ENCODE results near the gene TMEM97.

DNA sequence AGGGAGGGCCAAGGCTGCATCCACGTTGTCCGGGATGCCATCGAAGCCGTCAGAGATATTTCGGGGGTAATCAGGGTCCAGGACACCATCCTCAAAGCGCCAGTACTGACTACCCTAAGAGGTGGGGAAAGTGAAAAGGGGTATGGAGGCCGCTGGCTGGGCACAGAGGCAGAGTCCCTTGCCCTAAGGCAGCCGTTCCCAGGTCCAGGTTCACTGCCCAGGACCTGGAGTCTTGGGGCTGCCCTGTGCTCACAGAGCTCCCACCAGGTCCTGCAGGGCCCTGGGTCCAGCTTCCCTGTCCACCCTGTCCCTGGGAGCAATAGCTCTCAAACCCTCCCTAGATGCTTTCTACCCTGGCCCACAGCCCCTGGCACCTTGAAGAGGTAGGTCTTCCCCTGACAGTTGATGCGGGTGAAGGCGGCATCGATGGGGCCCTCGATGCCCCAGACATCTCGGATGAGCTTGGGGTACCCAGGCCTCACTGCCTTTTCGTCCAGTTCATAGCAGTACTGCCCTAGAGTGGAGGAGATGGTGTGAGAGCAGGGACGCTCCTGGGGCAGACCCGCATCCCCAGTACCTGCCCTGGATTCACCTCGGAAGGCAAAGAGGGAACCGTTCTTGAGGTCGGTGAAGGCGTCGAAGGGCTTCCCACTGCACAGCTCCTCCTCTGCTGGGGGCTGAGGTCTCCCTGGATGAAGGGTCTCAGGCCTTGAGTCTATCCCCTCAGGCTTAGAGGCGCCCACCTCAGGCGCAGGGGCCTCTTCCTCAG lies 50.1 kb downstream of the TMEM97 start:
- TF ChIP-seq POLR2AphosphoS5 (IDR thresholded peaks at IDR 0.05; ENCODE audit: borderline replicate concordance, low read depth, low read length) (no peak), EZH2 (IDR thresholded peaks at IDR 0.05) (no peak)

All from SK-N-MC (cell line).